Liver (tissue), 9 donors: ENCODE data around the gene PCDH9. TPM values are rescaled to one million over a fixed set of nuclear protein-coding genes. Genes with fewer than 3 reads are reported as not detected.

Source experiments
- DNase-seq: peaks from one replicate; pipeline ENCODE4 v3.0.0-alpha.2; 2017; ENCODE audit warnings: low spot score
- H3K27ac ChIP-seq, 2 donors: one replicate each; pipeline ENCODE4 v1.7.0; 2013; ENCODE audit warnings: inconsistent platforms in 2 of 2, low read length in 2 of 2, control low read depth in 1 of 2, low read depth in 1 of 2, mild to moderate bottlenecking in 1 of 2
- H3K27me3 ChIP-seq, 4 donors: one replicate each; pipeline versions ENCODE4 v1.6.1 to v1.7.0; 2013; ENCODE audit warnings: low read length in 3 of 4, inconsistent platforms in 1 of 4, mild to moderate bottlenecking in 1 of 4, moderate library complexity in 1 of 4; ENCODE audit not compliant: control insufficient read depth in 4 of 4, insufficient read depth in 4 of 4
- H3K36me3 ChIP-seq, 4 donors: one replicate each; pipeline versions ENCODE4 v1.6.1 to v1.7.0; 2013; ENCODE audit warnings: low read length in 3 of 4, mild to moderate bottlenecking in 3 of 4, low read depth in 1 of 4, moderate library complexity in 1 of 4; ENCODE audit not compliant: control insufficient read depth in 4 of 4, insufficient read depth in 3 of 4
- H3K4me1 ChIP-seq, 4 donors: one replicate each; pipeline versions ENCODE4 v1.6.1 to v1.7.0; 2013; ENCODE audit warnings: low read length in 3 of 4, mild to moderate bottlenecking in 3 of 4, moderate library complexity in 1 of 4; ENCODE audit not compliant: control insufficient read depth in 4 of 4, insufficient read depth in 4 of 4
- H3K4me3 ChIP-seq, 3 donors: one replicate each; pipeline versions ENCODE4 v1.6.1 to v1.7.0; 2013; ENCODE audit warnings: low read length in 3 of 3, control low read depth in 1 of 3, low read depth in 1 of 3, mild to moderate bottlenecking in 1 of 3
- H3K9ac ChIP-seq, 2 donors: one replicate each; pipeline ENCODE4 v1.7.0; 2013; ENCODE audit warnings: low read length in 2 of 2, mild to moderate bottlenecking in 2 of 2, moderate library complexity in 2 of 2, control low read depth in 1 of 2, low read depth in 1 of 2
- H3K9me3 ChIP-seq, 4 donors: one replicate each; pipeline versions ENCODE4 v1.6.1 to v1.7.0; 2013; ENCODE audit warnings: low read length in 3 of 4; ENCODE audit not compliant: control insufficient read depth in 4 of 4
- CTCF ChIP-seq: fragments of 150-350 bp; IDR thresholded peaks from 2 replicates; pipeline ENCODE4 v1.5.1; 2017; ENCODE audit warnings: improper control_type of control experiment, low read depth, low read length; ENCODE audit not compliant: missing input control
- EGR1 ChIP-seq, 2 donors: IDR thresholded peaks; 2 replicates each; pipeline ENCODE4 v1.6.1; 2016 to 2018; ENCODE audit warnings: antibody characterized with exemption in 2 of 2, low read depth in 2 of 2
- GABPA ChIP-seq, 2 donors: IDR thresholded peaks in 1 of 2; conservative IDR thresholded peaks in 1 of 2; 2 replicates each; pipeline ENCODE4 v1.6.1; 2016; ENCODE audit warnings: antibody characterized with exemption in 2 of 2, mild to moderate bottlenecking in 1 of 2, moderate library complexity in 1 of 2
- HNF4A ChIP-seq, 2 donors: conservative IDR thresholded peaks; 2 replicates each; pipeline ENCODE4 v1.6.1; 2016; ENCODE audit warnings: antibody characterized with exemption in 2 of 2, mild to moderate bottlenecking in 2 of 2
- HNF4G ChIP-seq: IDR thresholded peaks from 2 replicates; pipeline ENCODE4 v1.6.1; 2016; ENCODE audit warnings: antibody characterized with exemption
- NR2F2 ChIP-seq: IDR thresholded peaks from 2 replicates; pipeline ENCODE4 v1.6.1; 2016; ENCODE audit warnings: antibody characterized with exemption
- RAD21 ChIP-seq, 2 donors: IDR thresholded peaks; 2 replicates each; pipeline ENCODE4 v1.6.1; 2016; ENCODE audit warnings: antibody characterized with exemption in 2 of 2, mild to moderate bottlenecking in 2 of 2
- REST ChIP-seq: IDR thresholded peaks from 2 replicates; pipeline ENCODE4 v1.6.1; 2016; ENCODE audit warnings: antibody characterized with exemption, mild to moderate bottlenecking
- ZBTB33 ChIP-seq: IDR thresholded peaks from 2 replicates; pipeline ENCODE4 v1.6.1; 2016; ENCODE audit warnings: antibody characterized with exemption
- WGBS: extraction: QIAGEN DNeasy Blood & Tissue Kit; methylation state at CpG from one replicate; pipeline ENCODE4 v1.1.7; 2013; 5-methylcytosine and 5-hydroxymethylcytosine counted together
- polyA plus RNA-seq, 2 donors: library from polyadenylated mRNA; stranded (reverse) in 1 of 2; unstranded in 1 of 2; fragments of 200-250 nt in 1 of 2; fragments of >200 nt in 1 of 2; fragmentation: Nextera tagmentation in 1 of 2; extraction: Ambion mirVana in 1 of 2; gene quantifications; one replicate each; pipeline versions ENCODE4 v1.2.1 to v1.2.3, GENCODE V29; 2013 to 2015
- total RNA-seq, 2 donors: library from RNA; depleted of rRNA; stranded (reverse); fragments of >200 nt; gene quantifications; one replicate each; pipeline ENCODE4 v1.2.3, GENCODE V29; 2014
- donor health status: healthy.
- donor health status: healthy.
- donor health status: healthy.
- donor health status: healthy.
- donor health status: healthy.

PCDH9 gene
- total and polyA plus RNA-seq, 4 donors, result 0.90 to 4.0 (median 2.2) TPM

- TF ChIP-seq CTCF, result peak; percentile 15
- no peak for TF ChIP-seq REST
- peak; percentile 32 to 40 for TF ChIP-seq RAD21 (IDR thresholded peaks at IDR 0.05)
- DNase-seq, result no peak
These were observed 737.7 kb downstream of the PCDH9 start for GRCh38 chr13:66492479-66492878.

GRCh38 chr13:66491251-66491650 is 738.9 kb downstream of the PCDH9 start:
- 85% methylated on average over 6 of the region's 6 CpGs for WGBS
- DNase-seq, result no peak
- TF ChIP-seq CTCF, result no peak

More at GRCh38 chr13:66492479-66492878, 737.7 kb downstream of the PCDH9 start:
- peaks cover 0 to 3% (median 0%) of the 10 kb centered on the region in 4 donors for H3K27me3 ChIP-seq
- 23% methylated on average over 1 of the region's 1 CpG for WGBS
- no peak overlapping the region for H3K27ac ChIP-seq
- H3K36me3 ChIP-seq, result no peaks in the 10 kb centered on the region
- H3K4me3 ChIP-seq, result no peak overlapping the region
- H3K9me3 ChIP-seq, result no peaks in the 10 kb centered on the region
- H3K9ac ChIP-seq, result no peak overlapping the region
- H3K4me1 ChIP-seq, result no peaks in the 10 kb centered on the region

GRCh38 chr13:66489586-66489985 is 740.5 kb downstream of the PCDH9 start:
- Histone ChIP-seq H3K4me1 (no peaks in the 10 kb centered on the region), H3K27me3 (peaks cover 0 to 3% (median 0%) of the 10 kb centered on the region in 4 donors), H3K27ac (no peak overlapping the region), H3K4me3 (no peak overlapping the region), H3K9ac (no peak overlapping the region), H3K9me3 (no peaks in the 10 kb centered on the region), H3K36me3 (no peaks in the 10 kb centered on the region)
- WGBS, result 82% methylated on average over 2 of the region's 2 CpGs
- no peak for DNase-seq
- TF ChIP-seq REST (no peak), CTCF (no peak), NR2F2 (no peak), GABPA (IDR thresholded peaks at IDR 0.05 in 1 of 2, conservative IDR thresholded peaks at IDR 0.05 in 1 of 2) (no peak), HNF4G (no peak), HNF4A (conservative IDR thresholded peaks at IDR 0.05) (no peak), ZBTB33 (no peak), EGR1 (IDR thresholded peaks at IDR 0.05; ENCODE audit: low read depth in 2 of 2) (no peak)

More at GRCh38 chr13:66491251-66491650, 738.9 kb downstream of the PCDH9 start:
- H3K4me1 ChIP-seq, result no peaks in the 10 kb centered on the region
- peaks cover 0 to 3% (median 0%) of the 10 kb centered on the region in 4 donors for H3K27me3 ChIP-seq
- H3K27ac ChIP-seq, result no peak overlapping the region
- H3K4me3 ChIP-seq, result no peak overlapping the region
- no peaks in the 10 kb centered on the region for H3K9me3 ChIP-seq
- H3K9ac ChIP-seq, result no peak overlapping the region
- H3K36me3 ChIP-seq, result no peaks in the 10 kb centered on the region
